22Rv1 (cell line): ENCODE results near the gene BEGAIN.

Source experiments
- H3K27ac ChIP-seq: fragments of 450-650 bp; 2 replicates; pipeline ENCODE4 v1.5.1; 2017
- ZFX ChIP-seq: fragments of 450-650 bp; IDR thresholded peaks from 2 replicates; pipeline ENCODE4 v1.6.1; 2017; ENCODE audit warnings: antibody characterized with exemption, borderline replicate concordance
- TF ChIP-seq, protein P1 (sequence below): fragments of 450-650 bp; IDR thresholded peaks from 2 replicates; pipeline ENCODE4 v1.5.1; 2017; ENCODE audit warnings: mild to moderate bottlenecking

Gene BEGAIN

DNA sequence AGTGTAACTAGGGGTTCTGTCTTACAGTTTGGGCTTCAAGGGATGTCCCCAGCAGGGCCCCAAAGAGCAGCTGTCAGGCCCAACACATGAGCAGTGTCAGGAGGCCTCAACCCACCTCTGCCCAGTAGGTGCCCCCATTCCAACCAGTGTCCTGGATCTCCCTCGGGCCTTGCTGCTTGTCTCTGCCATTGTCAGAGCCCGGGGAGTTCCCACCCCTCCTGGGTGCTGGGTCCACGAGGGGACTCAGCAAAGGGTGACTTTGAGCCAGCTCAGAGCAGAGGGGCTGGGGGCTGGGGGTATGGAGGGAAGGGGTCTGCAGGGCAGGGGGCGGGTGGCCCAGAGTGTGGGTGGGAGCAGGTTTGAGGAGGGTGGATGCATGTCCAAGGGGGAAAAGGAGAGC is 18.0 kb upstream of the BEGAIN start:
- H3K27ac ChIP-seq: no peak overlapping the region
- TF ChIP-seq, protein P1, sequence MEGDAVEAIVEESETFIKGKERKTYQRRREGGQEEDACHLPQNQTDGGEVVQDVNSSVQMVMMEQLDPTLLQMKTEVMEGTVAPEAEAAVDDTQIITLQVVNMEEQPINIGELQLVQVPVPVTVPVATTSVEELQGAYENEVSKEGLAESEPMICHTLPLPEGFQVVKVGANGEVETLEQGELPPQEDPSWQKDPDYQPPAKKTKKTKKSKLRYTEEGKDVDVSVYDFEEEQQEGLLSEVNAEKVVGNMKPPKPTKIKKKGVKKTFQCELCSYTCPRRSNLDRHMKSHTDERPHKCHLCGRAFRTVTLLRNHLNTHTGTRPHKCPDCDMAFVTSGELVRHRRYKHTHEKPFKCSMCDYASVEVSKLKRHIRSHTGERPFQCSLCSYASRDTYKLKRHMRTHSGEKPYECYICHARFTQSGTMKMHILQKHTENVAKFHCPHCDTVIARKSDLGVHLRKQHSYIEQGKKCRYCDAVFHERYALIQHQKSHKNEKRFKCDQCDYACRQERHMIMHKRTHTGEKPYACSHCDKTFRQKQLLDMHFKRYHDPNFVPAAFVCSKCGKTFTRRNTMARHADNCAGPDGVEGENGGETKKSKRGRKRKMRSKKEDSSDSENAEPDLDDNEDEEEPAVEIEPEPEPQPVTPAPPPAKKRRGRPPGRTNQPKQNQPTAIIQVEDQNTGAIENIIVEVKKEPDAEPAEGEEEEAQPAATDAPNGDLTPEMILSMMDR: no peak
- TF ChIP-seq ZFX: no peak

DNA sequence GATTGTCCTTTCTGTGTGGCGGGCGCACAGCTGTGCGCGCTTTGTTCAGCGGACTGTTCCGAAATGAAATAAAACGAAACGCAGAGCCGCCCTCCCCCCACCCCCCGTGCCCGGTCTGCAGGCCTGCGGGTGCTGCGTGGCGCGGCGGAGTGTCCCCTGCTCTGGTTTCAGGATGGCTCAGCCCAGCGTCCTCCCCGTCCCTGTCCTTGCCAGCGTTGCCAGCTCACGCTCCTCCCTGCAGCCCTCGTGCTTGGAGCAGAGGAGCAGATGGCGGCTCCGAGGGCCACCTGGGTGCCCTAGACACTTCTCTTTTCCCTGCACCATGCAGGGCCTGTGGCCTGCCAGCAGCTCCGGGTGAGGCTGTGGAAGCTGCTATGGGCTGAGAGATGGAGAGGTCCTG is 17.5 kb upstream of the BEGAIN start:
- no peak overlapping the region for H3K27ac ChIP-seq
- no peak for TF ChIP-seq ZFX
- TF ChIP-seq, protein P1: no peak

DNA sequence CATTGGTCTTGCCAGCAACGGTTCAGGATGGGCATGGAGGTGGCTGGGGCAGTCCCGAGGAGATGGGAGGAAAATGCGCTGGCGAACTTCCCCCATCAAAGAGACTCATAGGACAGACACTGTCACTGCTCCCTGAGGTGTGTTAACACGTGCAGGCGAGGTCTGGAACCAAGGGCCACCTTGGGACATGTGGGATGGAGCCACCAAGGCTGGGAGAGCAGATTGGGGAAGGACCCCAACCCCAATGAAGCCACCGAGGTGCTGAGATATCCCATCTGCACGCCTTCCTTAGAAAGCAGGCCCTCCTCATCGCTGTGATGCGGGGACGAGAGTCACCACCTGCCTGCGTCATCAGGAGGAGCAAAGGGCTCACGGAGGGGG is 16.9 kb upstream of the BEGAIN start:
- TF ChIP-seq ZFX: no peak
- TF ChIP-seq, protein P1: no peak

DNA sequence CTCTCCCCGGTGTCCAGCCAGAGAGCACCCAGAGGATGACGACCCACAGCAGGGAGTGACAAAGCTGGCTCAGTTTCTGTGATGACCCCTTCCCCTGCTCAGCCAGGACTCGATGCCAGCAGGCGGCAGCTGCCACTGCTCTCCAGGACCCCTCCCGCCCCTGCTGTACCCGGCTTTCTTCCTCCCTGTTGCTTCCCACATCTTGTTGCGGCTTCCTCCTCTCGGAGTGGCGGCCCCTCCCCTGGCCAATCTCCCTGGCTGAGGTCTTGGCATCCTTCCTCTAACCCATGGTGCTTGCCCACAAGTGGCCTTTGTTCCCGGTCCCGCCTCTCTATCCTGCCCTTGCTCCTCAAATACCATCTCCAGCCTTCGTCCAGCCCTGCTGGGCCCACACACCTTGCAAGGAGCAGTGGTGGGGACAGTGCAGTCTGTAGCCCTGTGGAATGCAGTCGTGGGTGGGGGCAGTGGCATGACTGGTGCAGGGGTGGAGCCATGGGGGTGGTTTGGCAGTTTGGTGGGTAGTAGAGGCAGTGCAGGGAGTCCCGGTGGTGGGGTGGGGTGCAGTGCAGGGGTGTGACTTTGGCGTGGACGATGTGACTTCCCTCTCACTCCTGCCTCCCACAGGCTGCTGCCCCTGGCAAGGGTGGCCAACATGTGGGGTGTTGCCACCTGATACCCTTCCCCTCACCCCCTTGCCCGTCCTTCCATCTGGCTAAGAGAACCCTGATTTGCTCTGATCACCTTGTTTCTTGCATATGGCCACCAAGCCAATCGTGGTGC is 16.3 kb upstream of the BEGAIN start:
- no peak for TF ChIP-seq ZFX
- TF ChIP-seq, protein P1: no peak
- no peak overlapping the region for H3K27ac ChIP-seq

More for the DNA sequence above, 16.9 kb upstream of the BEGAIN start:
- no peak overlapping the region for H3K27ac ChIP-seq

DNA sequence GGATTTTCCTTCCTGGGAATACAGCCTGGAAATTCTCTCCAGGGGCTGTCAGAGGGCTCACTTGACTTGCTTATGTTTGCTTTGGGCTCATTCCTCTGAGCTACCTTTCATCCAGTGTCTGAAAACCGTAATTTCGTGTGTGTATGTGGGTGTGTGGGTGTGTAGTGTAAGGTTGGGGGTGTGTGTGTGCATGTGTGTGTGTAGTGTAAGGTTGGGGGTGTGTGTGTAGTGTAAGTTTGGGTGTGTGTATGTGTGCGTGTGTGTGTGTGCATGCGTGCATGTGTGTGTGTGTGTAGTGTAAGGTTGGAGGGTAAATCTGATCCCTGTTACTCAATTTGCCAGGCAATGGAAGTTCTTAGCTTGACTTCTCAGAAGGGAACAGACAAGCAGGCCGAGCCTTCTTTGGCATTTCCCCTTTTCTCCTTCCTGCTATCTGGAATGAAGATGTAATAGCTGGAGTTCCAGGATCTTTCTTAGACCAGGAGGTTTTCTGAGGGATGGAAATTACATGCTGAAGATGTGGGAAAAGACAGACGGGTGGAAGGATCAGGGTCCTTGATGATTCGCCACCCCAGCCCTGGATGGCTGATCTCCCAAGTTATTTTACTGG is 15.5 kb upstream of the BEGAIN start:
- TF ChIP-seq, protein P1: no peak
- no peak for TF ChIP-seq ZFX
- H3K27ac ChIP-seq: no peak overlapping the region

DNA sequence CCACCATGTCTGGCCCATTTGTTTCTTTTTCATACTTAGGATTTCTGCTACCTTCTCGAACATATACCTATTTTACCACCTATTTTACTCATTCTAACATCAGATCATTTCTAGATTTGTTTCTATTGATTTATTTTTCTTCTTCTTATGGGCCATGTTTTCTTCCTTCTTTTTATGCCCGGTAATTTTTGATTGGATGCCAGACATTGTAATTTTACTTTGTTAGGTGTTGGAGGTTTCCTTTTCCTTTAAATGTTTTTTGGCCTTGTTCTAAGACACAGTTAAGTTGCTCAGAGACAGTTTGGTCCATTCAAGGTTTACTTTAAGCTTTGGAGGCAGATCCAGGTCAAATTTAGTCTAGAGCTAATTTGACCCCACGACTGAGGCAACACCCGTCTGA is 14.7 kb upstream of the BEGAIN start:
- no peak overlapping the region for H3K27ac ChIP-seq
- TF ChIP-seq ZFX: no peak
- TF ChIP-seq, protein P1: no peak

DNA sequence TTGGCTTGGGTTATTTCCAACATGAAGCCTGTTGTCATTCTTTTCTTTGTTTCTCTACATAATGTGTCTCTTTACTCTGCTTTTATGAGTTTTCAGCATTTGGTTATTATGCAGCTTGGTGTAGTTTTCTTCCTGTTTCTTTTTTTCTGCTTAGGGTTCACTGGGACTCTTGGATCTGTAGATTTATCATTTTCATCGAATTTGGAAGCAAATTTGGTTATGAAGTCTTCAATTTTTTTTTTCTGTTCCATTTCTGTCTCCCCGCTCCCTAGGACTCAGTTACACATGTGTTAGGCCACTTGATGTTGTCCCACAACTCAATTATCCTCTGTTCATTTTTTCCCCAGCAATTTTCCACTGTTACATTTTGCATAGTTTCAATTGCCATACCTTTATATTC is 13.8 kb upstream of the BEGAIN start:
- TF ChIP-seq, protein P1: no peak
- TF ChIP-seq ZFX: no peak
- H3K27ac ChIP-seq: no peak overlapping the region
